Liver (tissue), 9 donors: ENCODE data around the gene HSPA12A. TPM values are rescaled to one million over a fixed set of nuclear protein-coding genes. Genes with fewer than 3 reads are reported as not detected.

Experiments used
- DNase-seq: peaks from one replicate; pipeline ENCODE4 v3.0.0-alpha.2; 2017; ENCODE audit warnings: low spot score
- H3K27ac ChIP-seq, 2 donors: one replicate each; pipeline ENCODE4 v1.7.0; 2013; ENCODE audit warnings: inconsistent platforms in 2 of 2, low read length in 2 of 2, control low read depth in 1 of 2, low read depth in 1 of 2, mild to moderate bottlenecking in 1 of 2
- H3K27me3 ChIP-seq, 4 donors: one replicate each; pipeline versions ENCODE4 v1.6.1 to v1.7.0; 2013; ENCODE audit warnings: low read length in 3 of 4, inconsistent platforms in 1 of 4, mild to moderate bottlenecking in 1 of 4, moderate library complexity in 1 of 4; ENCODE audit not compliant: control insufficient read depth in 4 of 4, insufficient read depth in 4 of 4
- H3K36me3 ChIP-seq, 4 donors: one replicate each; pipeline versions ENCODE4 v1.6.1 to v1.7.0; 2013; ENCODE audit warnings: low read length in 3 of 4, mild to moderate bottlenecking in 3 of 4, low read depth in 1 of 4, moderate library complexity in 1 of 4; ENCODE audit not compliant: control insufficient read depth in 4 of 4, insufficient read depth in 3 of 4
- H3K4me1 ChIP-seq, 4 donors: one replicate each; pipeline versions ENCODE4 v1.6.1 to v1.7.0; 2013; ENCODE audit warnings: low read length in 3 of 4, mild to moderate bottlenecking in 3 of 4, moderate library complexity in 1 of 4; ENCODE audit not compliant: control insufficient read depth in 4 of 4, insufficient read depth in 4 of 4
- H3K4me3 ChIP-seq, 3 donors: one replicate each; pipeline versions ENCODE4 v1.6.1 to v1.7.0; 2013; ENCODE audit warnings: low read length in 3 of 3, control low read depth in 1 of 3, low read depth in 1 of 3, mild to moderate bottlenecking in 1 of 3
- H3K9ac ChIP-seq, 2 donors: one replicate each; pipeline ENCODE4 v1.7.0; 2013; ENCODE audit warnings: low read length in 2 of 2, mild to moderate bottlenecking in 2 of 2, moderate library complexity in 2 of 2, control low read depth in 1 of 2, low read depth in 1 of 2
- H3K9me3 ChIP-seq, 4 donors: one replicate each; pipeline versions ENCODE4 v1.6.1 to v1.7.0; 2013; ENCODE audit warnings: low read length in 3 of 4; ENCODE audit not compliant: control insufficient read depth in 4 of 4
- CTCF ChIP-seq: fragments of 150-350 bp; IDR thresholded peaks from 2 replicates; pipeline ENCODE4 v1.5.1; 2017; ENCODE audit warnings: improper control_type of control experiment, low read depth, low read length; ENCODE audit not compliant: missing input control
- FOXA2 ChIP-seq: IDR thresholded peaks from 2 replicates; pipeline ENCODE4 v1.6.1; 2016; ENCODE audit warnings: antibody characterized with exemption
- GABPA ChIP-seq, 2 donors: IDR thresholded peaks in 1 of 2; conservative IDR thresholded peaks in 1 of 2; 2 replicates each; pipeline ENCODE4 v1.6.1; 2016; ENCODE audit warnings: antibody characterized with exemption in 2 of 2, mild to moderate bottlenecking in 1 of 2, moderate library complexity in 1 of 2
- HNF4A ChIP-seq, 2 donors: conservative IDR thresholded peaks; 2 replicates each; pipeline ENCODE4 v1.6.1; 2016; ENCODE audit warnings: antibody characterized with exemption in 2 of 2, mild to moderate bottlenecking in 2 of 2
- HNF4G ChIP-seq: IDR thresholded peaks from 2 replicates; pipeline ENCODE4 v1.6.1; 2016; ENCODE audit warnings: antibody characterized with exemption
- JUND ChIP-seq, 2 donors: IDR thresholded peaks; 2 replicates each; pipeline ENCODE4 v1.6.1; 2016; ENCODE audit warnings: antibody characterized with exemption in 2 of 2
- NR2F2 ChIP-seq: IDR thresholded peaks from 2 replicates; pipeline ENCODE4 v1.6.1; 2016; ENCODE audit warnings: antibody characterized with exemption
- RAD21 ChIP-seq, 2 donors: IDR thresholded peaks; 2 replicates each; pipeline ENCODE4 v1.6.1; 2016; ENCODE audit warnings: antibody characterized with exemption in 2 of 2, mild to moderate bottlenecking in 2 of 2
- REST ChIP-seq: IDR thresholded peaks from 2 replicates; pipeline ENCODE4 v1.6.1; 2016; ENCODE audit warnings: antibody characterized with exemption, mild to moderate bottlenecking
- SP1 ChIP-seq: IDR thresholded peaks from 2 replicates; pipeline ENCODE4 v1.6.1; 2018; ENCODE audit warnings: antibody characterized with exemption, mild to moderate bottlenecking
- TAF1 ChIP-seq: conservative IDR thresholded peaks from 2 replicates; pipeline ENCODE4 v1.6.1; 2016; ENCODE audit warnings: antibody characterized with exemption, mild to moderate bottlenecking
- YY1 ChIP-seq: IDR thresholded peaks from 2 replicates; pipeline ENCODE4 v1.6.1; 2016; ENCODE audit warnings: antibody characterized with exemption, mild to moderate bottlenecking
- WGBS: extraction: QIAGEN DNeasy Blood & Tissue Kit; methylation state at CpG from one replicate; pipeline ENCODE4 v1.1.7; 2013; 5-methylcytosine and 5-hydroxymethylcytosine counted together
- polyA plus RNA-seq, 2 donors: library from polyadenylated mRNA; stranded (reverse) in 1 of 2; unstranded in 1 of 2; fragments of 200-250 nt in 1 of 2; fragments of >200 nt in 1 of 2; fragmentation: Nextera tagmentation in 1 of 2; extraction: Ambion mirVana in 1 of 2; gene quantifications; one replicate each; pipeline versions ENCODE4 v1.2.1 to v1.2.3, GENCODE V29; 2013 to 2015
- total RNA-seq, 2 donors: library from RNA; depleted of rRNA; stranded (reverse); fragments of >200 nt; gene quantifications; one replicate each; pipeline ENCODE4 v1.2.3, GENCODE V29; 2014
- TF ChIP-seq, protein P1 (sequence below): IDR thresholded peaks from 2 replicates; pipeline ENCODE4 v1.6.1; 2016; ENCODE audit warnings: antibody characterized with exemption
- TF ChIP-seq, protein P2 (sequence below): IDR thresholded peaks from 2 replicates; pipeline ENCODE4 v1.6.1; 2016; ENCODE audit warnings: antibody characterized with exemption
- donor health status: healthy.
- donor health status: healthy.
- donor health status: healthy.
- donor health status: healthy.
- donor health status: healthy.

Gene HSPA12A
- total and polyA plus RNA-seq, 4 donors: 1.3 to 4.5 (median 1.6) TPM

- Histone ChIP-seq H3K4me1 (no peaks in the 10 kb centered on the region), H3K9ac (no peak overlapping the region), H3K4me3 (no peak overlapping the region), H3K27ac (no peak overlapping the region), H3K9me3 (no peaks in the 10 kb centered on the region), H3K36me3 (no peaks in the 10 kb centered on the region), H3K27me3 (peaks cover 0 to 2% (median 0%) of the 10 kb centered on the region in 4 donors)
- TF ChIP-seq RAD21 (IDR thresholded peaks at IDR 0.05) (no peak), NR2F2 (no peak), FOXA2 (no peak)
- no peak for DNase-seq
- WGBS: 21% methylated on average over 41 of the region's 41 CpGs
Observed at GRCh38 chr10:116669832-116670644, 72.3 kb downstream of the HSPA12A start.

DNA sequence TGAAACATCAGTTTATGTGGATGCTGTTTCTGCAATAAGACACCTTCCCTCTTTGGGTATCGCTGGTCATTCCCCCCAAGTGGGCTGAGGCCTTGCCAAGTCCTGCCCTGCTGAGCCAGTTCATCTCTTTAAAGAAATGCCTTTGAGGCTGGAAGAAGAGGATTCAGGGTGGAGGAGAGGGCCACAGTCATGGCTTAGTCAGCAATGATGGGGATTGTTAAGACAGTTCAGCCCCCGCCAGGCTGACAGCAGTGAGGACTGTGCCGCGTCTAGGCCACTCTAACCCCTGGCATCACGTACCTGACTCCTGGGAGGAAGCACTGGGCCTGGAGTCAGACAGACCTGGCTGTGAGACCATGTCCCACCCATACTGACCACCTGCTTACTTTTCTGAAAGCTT lies 73.3 kb downstream of the HSPA12A start:
- H3K27ac ChIP-seq: no peak overlapping the region
- no peaks in the 10 kb centered on the region for H3K36me3 ChIP-seq
- H3K9ac ChIP-seq: no peak overlapping the region

DNA sequence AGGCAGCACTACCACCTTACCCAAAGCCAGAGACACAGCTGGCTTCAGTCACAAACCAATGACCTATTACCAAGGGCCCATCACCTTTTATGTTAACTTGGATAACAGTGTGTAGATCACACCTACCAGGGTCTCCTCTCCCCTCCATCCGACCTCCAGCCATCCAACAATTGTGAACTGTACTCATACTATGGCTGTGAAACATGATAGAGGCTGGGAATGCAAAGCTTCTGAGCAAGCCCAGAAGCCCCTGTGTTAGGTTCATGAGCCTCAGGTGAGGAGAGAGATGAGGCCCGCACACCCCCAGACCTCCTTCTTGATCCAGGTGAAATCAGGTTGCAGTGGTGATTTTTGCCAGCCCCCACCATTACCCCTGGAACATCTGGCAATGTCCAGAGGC lies 73.9 kb downstream of the HSPA12A start:
- H3K9ac ChIP-seq: no peak overlapping the region
- no peak overlapping the region for H3K4me3 ChIP-seq
- H3K36me3 ChIP-seq: no peaks in the 10 kb centered on the region
- H3K27me3 ChIP-seq: peaks cover 0 to 2% (median 0%) of the 10 kb centered on the region in 4 donors
- TF ChIP-seq NR2F2 (no peak), JUND (IDR thresholded peaks at IDR 0.05) (no peak), REST (no peak), GABPA (IDR thresholded peaks at IDR 0.05 in 1 of 2, conservative IDR thresholded peaks at IDR 0.05 in 1 of 2) (no peak), SP1 (no peak), HNF4G (no peak), YY1 (no peak), TAF1 (no peak), HNF4A (conservative IDR thresholded peaks at IDR 0.05) (no peak), CTCF (no peak)
- TF ChIP-seq, protein P1, sequence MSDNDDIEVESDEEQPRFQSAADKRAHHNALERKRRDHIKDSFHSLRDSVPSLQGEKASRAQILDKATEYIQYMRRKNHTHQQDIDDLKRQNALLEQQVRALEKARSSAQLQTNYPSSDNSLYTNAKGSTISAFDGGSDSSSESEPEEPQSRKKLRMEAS: no peak
- no peak for DNase-seq
- H3K27ac ChIP-seq: no peak overlapping the region
- no peaks in the 10 kb centered on the region for H3K9me3 ChIP-seq
- H3K4me1 ChIP-seq: no peaks in the 10 kb centered on the region
- 89% methylated on average over 2 of the region's 2 CpGs for WGBS

More for the DNA sequence above, 73.3 kb downstream of the HSPA12A start:
- no peak for DNase-seq
- Histone ChIP-seq H3K4me3 (no peak overlapping the region), H3K9me3 (no peaks in the 10 kb centered on the region), H3K4me1 (no peaks in the 10 kb centered on the region), H3K27me3 (peaks cover 0 to 2% (median 0%) of the 10 kb centered on the region in 4 donors)
- WGBS: 94% methylated on average over 5 of the region's 5 CpGs
- TF ChIP-seq, protein P2, sequence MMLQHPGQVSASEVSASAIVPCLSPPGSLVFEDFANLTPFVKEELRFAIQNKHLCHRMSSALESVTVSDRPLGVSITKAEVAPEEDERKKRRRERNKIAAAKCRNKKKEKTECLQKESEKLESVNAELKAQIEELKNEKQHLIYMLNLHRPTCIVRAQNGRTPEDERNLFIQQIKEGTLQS: no peak
